HEK293 (cell line): ENCODE results near the gene WDR18.

ENCODE experiments used
- CTCF ChIA-PET: fragments of 350-600 bp; formaldehyde crosslinking; extraction: SDS; loops from one replicate; lab custom pipeline; 2021; ENCODE audit warnings: antibody characterized with exemption; lab: Yijun Ruan, JAX
- POLR2A ChIA-PET: fragments of 300-600 bp; formaldehyde crosslinking; extraction: SDS; loops from one replicate; lab custom pipeline; 2020; ENCODE audit warnings: antibody characterized with exemption, inconsistent platforms; lab: Yijun Ruan, JAX
- H3K27ac ChIP-seq: fragments of 200-500 bp; sonication (Bioruptor generic); 2 replicates; pipeline ENCODE4 v1.5.1; 2014; ENCODE audit warnings: low read depth, low read length, control low read depth, inconsistent platforms; ENCODE audit errors: extremely low read depth
- H3K36me3 ChIP-seq, 2 experiments: fragments of 200-500 bp in 1 of 2; sonication (Bioruptor generic) in 1 of 2; 1 replicate in 1 of 2; 2 replicates in 1 of 2; pipeline ENCODE4 v1.5.1; 2014 to 2017; ENCODE audit warnings: inconsistent platforms in 2 of 2, low read length in 2 of 2; ENCODE audit not compliant: control insufficient read depth in 2 of 2, insufficient read depth in 1 of 2
- H3K4me1 ChIP-seq: fragments of 200-500 bp; sonication (Bioruptor generic); 2 replicates; pipeline ENCODE4 v1.5.1; 2014; ENCODE audit warnings: mild to moderate bottlenecking, low read length, inconsistent platforms; ENCODE audit not compliant: control insufficient read depth, insufficient read depth
- H3K4me3 ChIP-seq: 2 replicates; pipeline ENCODE4 v1.5.1; 2011; ENCODE audit warnings: low read depth, mild to moderate bottlenecking, control low read depth, low read length, moderate library complexity
- H3K9me3 ChIP-seq: fragments of 200-500 bp; sonication (Bioruptor generic); 2 replicates; pipeline ENCODE4 v1.5.1; 2014; ENCODE audit warnings: low read depth, low read length, inconsistent platforms; ENCODE audit not compliant: control insufficient read depth, insufficient read depth
- EGR2 ChIP-seq: fragments of 450-650 bp; formaldehyde crosslinking; IDR thresholded peaks from 2 replicates; pipeline ENCODE4 v1.5.1; 2016; ENCODE audit warnings: low read depth, missing biosample characterization, missing genetic modification characterization
- GLIS1 ChIP-seq: fragments of 450-650 bp; formaldehyde crosslinking; IDR thresholded peaks from 2 replicates; pipeline ENCODE4 v1.5.1; 2016; ENCODE audit warnings: missing biosample characterization, missing genetic modification characterization
- KLF8 ChIP-seq: fragments of 450-650 bp; formaldehyde crosslinking; IDR thresholded peaks from 2 replicates; pipeline ENCODE4 v1.5.1; 2016; ENCODE audit warnings: missing biosample characterization, missing genetic modification characterization
- MZF1 ChIP-seq: fragments of 450-650 bp; formaldehyde crosslinking; IDR thresholded peaks from 2 replicates; pipeline ENCODE4 v1.5.1; 2017; ENCODE audit warnings: missing biosample characterization, missing genetic modification characterization, borderline replicate concordance
- SALL2 ChIP-seq: fragments of 450-650 bp; formaldehyde crosslinking; IDR thresholded peaks from 2 replicates; pipeline ENCODE4 v1.5.0; 2017; ENCODE audit warnings: missing biosample characterization, mild to moderate bottlenecking, missing genetic modification characterization, borderline replicate concordance
- SCRT1 ChIP-seq: fragments of 450-650 bp; formaldehyde crosslinking; IDR thresholded peaks from 2 replicates; pipeline ENCODE4 v1.5.1; 2016; ENCODE audit warnings: missing biosample characterization, missing genetic modification characterization, borderline replicate concordance
- SCRT2 ChIP-seq: fragments of 450-650 bp; formaldehyde crosslinking; IDR thresholded peaks from 2 replicates; pipeline ENCODE4 v1.5.1; 2016; ENCODE audit warnings: missing biosample characterization, missing genetic modification characterization
- YY2 ChIP-seq: fragments of 450-650 bp; formaldehyde crosslinking; IDR thresholded peaks from 2 replicates; pipeline ENCODE4 v1.5.1; 2016; ENCODE audit warnings: missing biosample characterization, missing genetic modification characterization
- ZNF10 ChIP-seq: fragments of 450-650 bp; formaldehyde crosslinking; IDR thresholded peaks from 2 replicates; pipeline ENCODE4 v1.5.1; 2017; ENCODE audit warnings: missing biosample characterization, missing genetic modification characterization
- ZNF114 ChIP-seq: fragments of 450-650 bp; formaldehyde crosslinking; IDR thresholded peaks from 2 replicates; pipeline ENCODE4 v1.5.0; 2017; ENCODE audit warnings: missing biosample characterization, missing genetic modification characterization
- ZNF121 ChIP-seq: fragments of 450-650 bp; formaldehyde crosslinking; IDR thresholded peaks from 2 replicates; pipeline ENCODE4 v1.5.1; 2016; ENCODE audit warnings: missing biosample characterization, missing genetic modification characterization
- ZNF132 ChIP-seq: fragments of 450-650 bp; formaldehyde crosslinking; IDR thresholded peaks from 2 replicates; pipeline ENCODE4 v1.5.1; 2017; ENCODE audit warnings: missing biosample characterization, missing genetic modification characterization, borderline replicate concordance
- ZNF23 ChIP-seq: fragments of 450-650 bp; formaldehyde crosslinking; IDR thresholded peaks from 2 replicates; pipeline ENCODE4 v1.5.1; 2016; ENCODE audit warnings: missing biosample characterization, missing genetic modification characterization, borderline replicate concordance
- ZNF274 ChIP-seq, 2 experiments: fragments of 200-500 bp in 1 of 2; fragments of 450-650 bp in 1 of 2; sonication (Bioruptor generic) in 1 of 2; formaldehyde crosslinking in 1 of 2; IDR thresholded peaks; 2 replicates each; pipeline versions ENCODE4 v1.5.1 to v1.6.1; 2014 to 2016; ENCODE audit warnings: borderline replicate concordance in 1 of 2, inconsistent platforms in 1 of 2, low read length in 1 of 2, missing biosample characterization in 1 of 2, missing genetic modification characterization in 1 of 2
- ZNF341 ChIP-seq: fragments of 450-650 bp; formaldehyde crosslinking; IDR thresholded peaks from 2 replicates; pipeline ENCODE4; 2016; ENCODE audit warnings: low read depth, missing biosample characterization, missing genetic modification characterization
- ZNF426 ChIP-seq: fragments of 450-650 bp; formaldehyde crosslinking; IDR thresholded peaks from 2 replicates; pipeline ENCODE4 v1.5.1; 2017; ENCODE audit warnings: missing biosample characterization, missing genetic modification characterization, mild to moderate bottlenecking, inconsistent platforms, moderate library complexity
- ZNF555 ChIP-seq: fragments of 450-650 bp; formaldehyde crosslinking; conservative IDR thresholded peaks from 2 replicates; pipeline ENCODE4 v1.5.1; 2017; ENCODE audit warnings: missing biosample characterization, mild to moderate bottlenecking, missing genetic modification characterization, inconsistent platforms
- ZNF791 ChIP-seq: fragments of 450-650 bp; formaldehyde crosslinking; IDR thresholded peaks from 2 replicates; pipeline ENCODE4 v1.5.1; 2016; ENCODE audit warnings: missing biosample characterization, missing genetic modification characterization
- ZNF837 ChIP-seq: fragments of 450-650 bp; formaldehyde crosslinking; IDR thresholded peaks from 2 replicates; pipeline ENCODE4 v1.5.1; 2016; ENCODE audit warnings: missing biosample characterization, missing genetic modification characterization
- TF ChIP-seq, protein P1 (sequence below): fragments of 450-650 bp; formaldehyde crosslinking; IDR thresholded peaks from 2 replicates; pipeline ENCODE4 v1.5.1; 2016; ENCODE audit warnings: missing biosample characterization, missing genetic modification characterization
- TF ChIP-seq, protein P2 (sequence below): fragments of 450-650 bp; IDR thresholded peaks from 2 replicates; pipeline ENCODE4 v1.5.1; 2018; ENCODE audit warnings: missing biosample characterization, mild to moderate bottlenecking, missing genetic modification characterization
- TF ChIP-seq, protein P3 (sequence below): fragments of 450-650 bp; formaldehyde crosslinking; IDR thresholded peaks from 2 replicates; pipeline ENCODE4 v1.5.1; 2017; ENCODE audit warnings: missing biosample characterization, missing genetic modification characterization
- TF ChIP-seq, protein P4 (sequence below): fragments of 450-650 bp; formaldehyde crosslinking; IDR thresholded peaks from 2 replicates; pipeline ENCODE4 v1.5.1; 2016; ENCODE audit warnings: missing biosample characterization, missing genetic modification characterization

Gene WDR18

DNA sequence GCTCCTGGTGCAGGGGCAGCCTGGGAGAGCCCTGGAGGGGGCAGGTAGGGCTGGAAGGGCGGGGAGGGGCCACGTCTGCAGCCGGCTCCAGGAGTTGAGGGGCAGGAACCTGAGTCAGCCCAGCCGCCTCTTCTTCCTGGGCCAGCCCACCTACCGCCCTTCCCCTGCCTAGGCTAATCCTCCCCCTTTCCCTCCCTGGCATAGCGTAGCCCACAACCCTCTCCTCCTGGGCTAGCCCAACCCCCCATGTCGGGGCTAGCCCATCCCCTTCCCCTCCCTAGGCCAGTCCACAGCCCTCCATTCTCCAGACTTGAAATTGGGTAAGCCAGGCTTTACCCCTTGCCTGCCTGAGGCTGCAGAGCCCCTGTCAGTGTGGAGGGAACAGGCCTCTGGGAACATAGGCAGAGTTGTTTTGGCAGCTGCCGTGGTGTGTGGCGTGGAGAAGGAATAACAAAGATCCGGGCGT, 20.6 kb upstream of the WDR18 start (continued):
- TF ChIP-seq, protein P1, sequence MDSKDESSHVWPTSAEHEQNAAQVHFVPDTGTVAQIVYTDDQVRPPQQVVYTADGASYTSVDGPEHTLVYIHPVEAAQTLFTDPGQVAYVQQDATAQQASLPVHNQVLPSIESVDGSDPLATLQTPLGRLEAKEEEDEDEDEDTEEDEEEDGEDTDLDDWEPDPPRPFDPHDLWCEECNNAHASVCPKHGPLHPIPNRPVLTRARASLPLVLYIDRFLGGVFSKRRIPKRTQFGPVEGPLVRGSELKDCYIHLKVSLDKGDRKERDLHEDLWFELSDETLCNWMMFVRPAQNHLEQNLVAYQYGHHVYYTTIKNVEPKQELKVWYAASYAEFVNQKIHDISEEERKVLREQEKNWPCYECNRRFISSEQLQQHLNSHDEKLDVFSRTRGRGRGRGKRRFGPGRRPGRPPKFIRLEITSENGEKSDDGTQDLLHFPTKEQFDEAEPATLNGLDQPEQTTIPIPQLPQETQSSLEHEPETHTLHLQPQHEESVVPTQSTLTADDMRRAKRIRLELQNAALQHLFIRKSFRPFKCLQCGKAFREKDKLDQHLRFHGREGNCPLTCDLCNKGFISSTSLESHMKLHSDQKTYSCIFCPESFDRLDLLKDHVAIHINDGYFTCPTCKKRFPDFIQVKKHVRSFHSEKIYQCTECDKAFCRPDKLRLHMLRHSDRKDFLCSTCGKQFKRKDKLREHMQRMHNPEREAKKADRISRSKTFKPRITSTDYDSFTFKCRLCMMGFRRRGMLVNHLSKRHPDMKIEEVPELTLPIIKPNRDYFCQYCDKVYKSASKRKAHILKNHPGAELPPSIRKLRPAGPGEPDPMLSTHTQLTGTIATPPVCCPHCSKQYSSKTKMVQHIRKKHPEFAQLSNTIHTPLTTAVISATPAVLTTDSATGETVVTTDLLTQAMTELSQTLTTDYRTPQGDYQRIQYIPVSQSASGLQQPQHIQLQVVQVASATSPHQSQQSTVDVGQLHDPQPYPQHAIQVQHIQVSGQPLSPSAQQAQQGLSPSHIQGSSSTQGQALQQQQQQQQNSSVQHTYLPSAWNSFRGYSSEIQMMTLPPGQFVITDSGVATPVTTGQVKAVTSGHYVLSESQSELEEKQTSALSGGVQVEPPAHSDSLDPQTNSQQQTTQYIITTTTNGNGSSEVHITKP: peak; percentile 55
- TF ChIP-seq, protein P2, sequence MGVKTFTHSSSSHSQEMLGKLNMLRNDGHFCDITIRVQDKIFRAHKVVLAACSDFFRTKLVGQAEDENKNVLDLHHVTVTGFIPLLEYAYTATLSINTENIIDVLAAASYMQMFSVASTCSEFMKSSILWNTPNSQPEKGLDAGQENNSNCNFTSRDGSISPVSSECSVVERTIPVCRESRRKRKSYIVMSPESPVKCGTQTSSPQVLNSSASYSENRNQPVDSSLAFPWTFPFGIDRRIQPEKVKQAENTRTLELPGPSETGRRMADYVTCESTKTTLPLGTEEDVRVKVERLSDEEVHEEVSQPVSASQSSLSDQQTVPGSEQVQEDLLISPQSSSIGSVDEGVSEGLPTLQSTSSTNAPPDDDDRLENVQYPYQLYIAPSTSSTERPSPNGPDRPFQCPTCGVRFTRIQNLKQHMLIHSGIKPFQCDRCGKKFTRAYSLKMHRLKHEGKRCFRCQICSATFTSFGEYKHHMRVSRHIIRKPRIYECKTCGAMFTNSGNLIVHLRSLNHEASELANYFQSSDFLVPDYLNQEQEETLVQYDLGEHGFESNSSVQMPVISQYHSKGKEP (tag by site-specific recombination): no peak
- TF ChIP-seq MZF1 (tag by site-specific recombination): no peak
- peak; percentile 63 for TF ChIP-seq EGR2 (tag by site-specific recombination)
- no peak for TF ChIP-seq YY2 (tag by site-specific recombination)
- 0 out of 2 replicates have a peak, but pooled peaks have one; percentile 12 for TF ChIP-seq GLIS1 (tag by site-specific recombination)

DNA sequence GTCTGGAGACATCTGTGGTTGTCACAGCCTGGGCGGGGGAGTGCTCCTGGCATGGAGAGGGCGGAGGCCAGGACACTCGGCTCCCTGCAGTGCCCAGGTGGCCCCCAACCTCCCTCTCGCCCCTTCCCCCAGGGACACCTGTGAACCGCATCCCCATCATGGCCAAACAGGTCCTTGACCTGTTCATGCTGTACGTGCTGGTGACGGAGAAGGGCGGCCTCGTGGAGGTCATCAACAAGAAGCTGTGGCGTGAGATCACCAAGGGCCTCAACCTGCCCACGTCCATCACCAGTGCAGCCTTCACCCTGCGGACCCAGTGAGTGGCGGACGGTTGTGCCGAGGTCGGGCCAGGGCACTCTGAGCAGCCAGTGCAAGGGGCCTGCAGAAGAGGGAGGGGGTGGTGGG, 20.0 kb upstream of the WDR18 start:
- ChIA-PET POLR2A (no interaction called here), CTCF (interaction anchor here (0.5 kb wide), 1 partner anchor 33 kb away, joined by 4 read pairs; no protein-coding TSS in a partner anchor)
- TF ChIP-seq ZNF114: no peak
- TF ChIP-seq ZNF274 (IDR thresholded peaks at IDR 0.05; ENCODE audit: low read length): no peak
- no peak for TF ChIP-seq ZNF274 (tag by site-specific recombination; IDR thresholded peaks at IDR 0.05; ENCODE audit: borderline replicate concordance)
- TF ChIP-seq ZNF555 (tag by site-specific recombination): no peak
- no peak for TF ChIP-seq ZNF426 (tag by site-specific recombination)
- peak; percentile 83 for TF ChIP-seq SCRT1
- no peak for TF ChIP-seq EGR2 (tag by site-specific recombination)
- no peaks in the 10 kb centered on the region for H3K9me3 ChIP-seq
- peaks cover 6 to 62% of the 10 kb centered on the region in 2 experiments for H3K36me3 ChIP-seq
- no peak overlapping the region for H3K27ac ChIP-seq
- no peaks in the 10 kb centered on the region for H3K4me1 ChIP-seq
- H3K4me3 ChIP-seq: no peak overlapping the region

DNA sequence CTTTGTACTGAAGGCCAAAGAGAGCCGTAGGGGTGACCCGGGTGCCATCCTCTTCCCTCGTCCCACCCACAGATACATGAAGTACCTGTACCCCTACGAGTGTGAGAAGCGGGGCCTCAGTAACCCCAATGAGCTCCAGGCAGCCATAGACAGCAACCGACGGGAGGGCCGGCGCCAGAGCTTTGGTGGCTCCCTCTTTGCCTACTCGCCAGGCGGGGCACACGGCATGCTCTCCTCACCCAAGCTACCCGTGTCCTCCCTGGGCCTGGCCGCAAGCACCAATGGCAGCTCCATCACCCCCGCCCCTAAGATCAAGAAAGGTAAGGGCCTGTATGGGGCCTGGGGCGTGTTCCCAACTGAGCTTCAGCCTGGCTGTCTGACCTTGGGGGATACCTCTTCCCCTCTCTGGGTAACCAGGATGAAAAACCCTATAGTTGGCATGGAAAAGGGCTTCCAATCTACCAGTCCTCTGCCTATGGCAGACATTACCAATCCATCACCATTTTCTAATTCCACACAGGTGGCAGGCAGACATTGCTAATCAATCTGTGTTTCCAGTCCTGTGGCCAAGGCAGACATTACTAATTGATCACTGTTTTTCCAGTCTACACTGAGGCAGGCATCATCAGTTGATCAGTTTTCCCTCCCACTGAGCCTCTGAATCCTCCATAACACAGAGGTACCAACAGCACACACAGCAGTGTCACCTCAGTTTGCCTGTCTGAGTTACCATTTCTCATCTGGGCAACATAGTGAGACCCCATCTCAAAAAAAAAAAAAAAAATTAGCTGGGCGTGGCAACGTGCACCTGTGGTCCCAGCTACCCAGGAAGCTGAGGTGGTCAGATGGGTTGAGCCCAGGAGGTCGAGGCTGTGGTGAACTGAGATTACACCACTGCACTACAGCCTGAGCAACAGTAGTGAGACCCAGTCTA, 19.1 kb upstream of the WDR18 start:
- ChIA-PET CTCF (interaction anchor here (0.5 to 1.3 kb wide), 2 partner anchors 12 to 34 kb away, joined by 4 to 7 read pairs; no protein-coding TSS in a partner anchor), POLR2A (interaction anchor here (1.1 kb wide), 1 partner anchor 99 kb away, joined by 8 read pairs; no protein-coding TSS in a partner anchor)
- H3K9me3 ChIP-seq: no peaks in the 10 kb centered on the region
- no peak overlapping the region for H3K27ac ChIP-seq
- H3K36me3 ChIP-seq: peaks cover 8 to 62% of the 10 kb centered on the region in 2 experiments
- H3K4me1 ChIP-seq: no peaks in the 10 kb centered on the region
- no peak overlapping the region for H3K4me3 ChIP-seq
- TF ChIP-seq ZNF791 (tag by site-specific recombination): no peak
- peak; percentile 98 for TF ChIP-seq ZNF23
- no peak for TF ChIP-seq SALL2 (tag by site-specific recombination)
- 0 out of 2 replicates have a peak, but pooled peaks have one; percentile 37 for TF ChIP-seq ZNF10 (tag by site-specific recombination)
- TF ChIP-seq, protein P3, sequence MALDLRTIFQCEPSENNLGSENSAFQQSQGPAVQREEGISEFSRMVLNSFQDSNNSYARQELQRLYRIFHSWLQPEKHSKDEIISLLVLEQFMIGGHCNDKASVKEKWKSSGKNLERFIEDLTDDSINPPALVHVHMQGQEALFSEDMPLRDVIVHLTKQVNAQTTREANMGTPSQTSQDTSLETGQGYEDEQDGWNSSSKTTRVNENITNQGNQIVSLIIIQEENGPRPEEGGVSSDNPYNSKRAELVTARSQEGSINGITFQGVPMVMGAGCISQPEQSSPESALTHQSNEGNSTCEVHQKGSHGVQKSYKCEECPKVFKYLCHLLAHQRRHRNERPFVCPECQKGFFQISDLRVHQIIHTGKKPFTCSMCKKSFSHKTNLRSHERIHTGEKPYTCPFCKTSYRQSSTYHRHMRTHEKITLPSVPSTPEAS (tag by site-specific recombination): no peak
- TF ChIP-seq, protein P4, sequence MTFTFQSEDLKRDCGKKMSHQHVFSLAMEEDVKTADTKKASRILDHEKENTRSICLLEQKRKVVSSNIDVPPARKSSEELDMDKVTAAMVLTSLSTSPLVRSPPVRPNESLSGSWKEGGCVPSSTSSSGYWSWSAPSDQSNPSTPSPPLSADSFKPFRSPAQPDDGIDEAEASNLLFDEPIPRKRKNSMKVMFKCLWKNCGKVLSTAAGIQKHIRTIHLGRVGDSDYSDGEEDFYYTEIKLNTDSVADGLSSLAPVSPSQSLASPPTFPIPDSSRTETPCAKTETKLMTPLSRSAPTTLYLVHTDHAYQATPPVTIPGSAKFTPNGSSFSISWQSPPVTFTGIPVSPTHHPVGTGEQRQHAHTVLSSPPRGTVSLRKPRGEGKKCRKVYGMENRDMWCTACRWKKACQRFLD (tag by site-specific recombination): no peak
- no peak for TF ChIP-seq ZNF341 (tag by site-specific recombination)
- TF ChIP-seq KLF8 (tag by site-specific recombination): peak; percentile 51; the same call in 1 of the 2 replicates
- TF ChIP-seq ZNF837: no peak
- TF ChIP-seq SCRT1: peak; percentile 11; the same call in 1 of the 2 replicates
- peak; percentile 95 for TF ChIP-seq ZNF121 (tag by site-specific recombination)
- no peak for TF ChIP-seq ZNF132
- peak; percentile 16; the same call in 1 of the 2 replicates for TF ChIP-seq SCRT2 (tag by site-specific recombination)
